ENCODE results near the gene CDC26.
"Not testable (repeated sequence)": the region's sequence is repeated elsewhere in the genome, so short reads cannot be mapped to it uniquely, and the experiment has no call there.

DNA sequence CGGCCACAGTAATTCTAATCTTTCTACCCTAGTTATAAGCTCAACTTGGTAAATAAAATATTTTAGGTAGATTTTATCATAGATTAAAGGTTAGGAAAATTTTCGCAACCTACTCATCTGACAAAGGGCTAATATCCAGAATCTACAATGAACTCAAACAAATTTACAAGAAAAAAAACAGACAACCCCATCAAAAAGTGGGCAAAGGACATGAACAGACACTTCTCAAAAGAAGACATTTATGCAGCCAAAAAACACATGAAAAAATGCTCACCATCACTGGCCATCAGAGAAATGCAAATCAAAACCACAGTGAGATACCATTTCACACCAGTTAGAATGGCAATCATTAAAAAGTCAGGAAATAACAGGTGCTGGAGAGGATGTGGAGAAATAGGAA, 25.7 kb downstream of the CDC26 start:
- TF ChIP-seq, protein P1, sequence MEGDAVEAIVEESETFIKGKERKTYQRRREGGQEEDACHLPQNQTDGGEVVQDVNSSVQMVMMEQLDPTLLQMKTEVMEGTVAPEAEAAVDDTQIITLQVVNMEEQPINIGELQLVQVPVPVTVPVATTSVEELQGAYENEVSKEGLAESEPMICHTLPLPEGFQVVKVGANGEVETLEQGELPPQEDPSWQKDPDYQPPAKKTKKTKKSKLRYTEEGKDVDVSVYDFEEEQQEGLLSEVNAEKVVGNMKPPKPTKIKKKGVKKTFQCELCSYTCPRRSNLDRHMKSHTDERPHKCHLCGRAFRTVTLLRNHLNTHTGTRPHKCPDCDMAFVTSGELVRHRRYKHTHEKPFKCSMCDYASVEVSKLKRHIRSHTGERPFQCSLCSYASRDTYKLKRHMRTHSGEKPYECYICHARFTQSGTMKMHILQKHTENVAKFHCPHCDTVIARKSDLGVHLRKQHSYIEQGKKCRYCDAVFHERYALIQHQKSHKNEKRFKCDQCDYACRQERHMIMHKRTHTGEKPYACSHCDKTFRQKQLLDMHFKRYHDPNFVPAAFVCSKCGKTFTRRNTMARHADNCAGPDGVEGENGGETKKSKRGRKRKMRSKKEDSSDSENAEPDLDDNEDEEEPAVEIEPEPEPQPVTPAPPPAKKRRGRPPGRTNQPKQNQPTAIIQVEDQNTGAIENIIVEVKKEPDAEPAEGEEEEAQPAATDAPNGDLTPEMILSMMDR (IDR thresholded peaks at IDR 0.05): not testable (repeated sequence)
- TF ChIP-seq POLR2A (IDR thresholded peaks at IDR 0.05): not testable (repeated sequence)

Data from testis (tissue), 2 donors.